GM23248 (cell line): Measurements from ENCODE around the gene PLEKHA1. TPM values are rescaled to one million over a fixed set of nuclear protein-coding genes. Genes with fewer than 3 reads are reported as not detected.

ENCODE experiments used
- DNase-seq: peaks from one replicate; pipeline ENCODE4 v3.0.0-alpha.2; 2015
- H2AFZ ChIP-seq: fragments of 200-600 bp; sonication (generic); 2 replicates; pipeline ENCODE4 v1.6.1; 2016; ENCODE audit warnings: antibody characterized with exemption
- H3F3A ChIP-seq: fragments of 200-600 bp; sonication (generic); 2 replicates; pipeline ENCODE4 v1.6.1; 2016; ENCODE audit warnings: mild to moderate bottlenecking, antibody characterized with exemption, mixed run types; ENCODE audit not compliant: insufficient read depth
- H3K27ac ChIP-seq: fragments of 200-600 bp; sonication (generic); 2 replicates; pipeline ENCODE4 v1.5.1; 2016; ENCODE audit warnings: mild to moderate bottlenecking
- H3K27me3 ChIP-seq: fragments of 200-600 bp; sonication (generic); replicated peaks from 2 replicates; pipeline ENCODE4 v1.6.1; 2016; ENCODE audit warnings: mild to moderate bottlenecking; ENCODE audit not compliant: insufficient read depth
- H3K36me3 ChIP-seq: fragments of 200-600 bp; sonication (generic); 2 replicates; pipeline ENCODE4 v1.6.1; 2016; ENCODE audit warnings: low read depth, mild to moderate bottlenecking
- H3K4me1 ChIP-seq: fragments of 200-600 bp; sonication (generic); 2 replicates; pipeline ENCODE4 v1.6.1; 2016; ENCODE audit warnings: mild to moderate bottlenecking; ENCODE audit not compliant: insufficient read depth
- H3K4me2 ChIP-seq: fragments of 200-600 bp; sonication (generic); one replicate; pipeline ENCODE4 v1.6.1; 2016; ENCODE audit warnings: mild to moderate bottlenecking; ENCODE audit not compliant: unreplicated experiment
- H3K4me3 ChIP-seq: fragments of 200-600 bp; sonication (generic); 2 replicates; pipeline ENCODE4 v1.5.1; 2016; ENCODE audit warnings: mild to moderate bottlenecking
- H3K79me2 ChIP-seq: fragments of 200-600 bp; sonication (generic); 2 replicates; pipeline ENCODE4 v1.6.1; 2016; ENCODE audit warnings: mild to moderate bottlenecking; ENCODE audit not compliant: insufficient read depth
- H3K9ac ChIP-seq: fragments of 200-600 bp; sonication (generic); 2 replicates; pipeline ENCODE4 v1.6.1; 2016; ENCODE audit warnings: mild to moderate bottlenecking
- H3K9me2 ChIP-seq: fragments of 200-600 bp; sonication (generic); 2 replicates; pipeline ENCODE4 v1.6.1; 2016; ENCODE audit warnings: mixed run types, mild to moderate bottlenecking, moderate library complexity; ENCODE audit not compliant: insufficient read depth
- H3K9me3 ChIP-seq: fragments of 200-600 bp; sonication (generic); one replicate; pipeline ENCODE4 v1.6.1; 2017; ENCODE audit warnings: low read depth
- H4K20me1 ChIP-seq: fragments of 200-600 bp; sonication (generic); 2 replicates; pipeline ENCODE4 v1.6.0; 2016; ENCODE audit not compliant: insufficient read depth
- EZH2 ChIP-seq: fragments of 200-600 bp; sonication (generic); IDR thresholded peaks from 2 replicates; pipeline ENCODE4 v1.6.1; 2018; ENCODE audit warnings: antibody characterized with exemption, mild to moderate bottlenecking; ENCODE audit not compliant: insufficient read depth, poor library complexity, severe bottlenecking
- EZH2phosphoT487 ChIP-seq: fragments of 200-600 bp; sonication (generic); IDR thresholded peaks from 2 replicates; pipeline ENCODE4 v1.6.1; 2018; ENCODE audit warnings: antibody characterized with exemption, moderate library complexity, mild to moderate bottlenecking, low read depth; ENCODE audit not compliant: insufficient read depth
- WGBS, 2 experiments: methylation state at CpG; one replicate each; pipeline ENCODE4 v1.1.6; 2015 to 2017; ENCODE audit warnings: low lambda C conversion rate in 2 of 2, low coverage in 1 of 2; ENCODE audit errors: missing lambda C conversion rate in 2 of 2; 5-methylcytosine and 5-hydroxymethylcytosine counted together
- in situ Hi-C: fragments of 300-500 bp; cut with MboI; formaldehyde crosslinking; loops from 2 replicates; pipeline ENCODE4 v1.15.0; 2020
- polyA plus RNA-seq: library from polyadenylated mRNA; unstranded; fragments of >200 nt; fragmentation: Nextera tagmentation; extraction: Ambion mirVana; gene quantifications from 2 replicates; pipeline ENCODE4 v1.2.1, GENCODE V29; 2016
- total RNA-seq: library from RNA; depleted of rRNA; stranded (reverse); fragments of >200 nt; shearing (Covaris generic); gene quantifications from 2 replicates; pipeline ENCODE4 v1.2.3, GENCODE V29; 2014

Gene PLEKHA1
- total and polyA plus RNA-seq, 2 experiments from 2014 or later = 28.7 to 41.0 TPM

GRCh38 chr10:122419876-122420623, 45.5 kb downstream of the PLEKHA1 start:
- in situ Hi-C loops = no loop called here
- H3F3A ChIP-seq = peaks cover 40% of the 10 kb centered on the region
- peaks cover 11% of the 10 kb centered on the region for H3K36me3 ChIP-seq
- peak overlapping the region; percentile 64 for H3K4me2 ChIP-seq
- H3K9me3 ChIP-seq = no peaks in the 10 kb centered on the region
- H2AFZ ChIP-seq = no peak overlapping the region
- peak overlapping the region; percentile 17; the same call in 1 of the 2 replicates for H3K4me3 ChIP-seq
- no peaks in the 10 kb centered on the region for H3K27me3 ChIP-seq
- H3K79me2 ChIP-seq = no peaks in the 10 kb centered on the region
- peaks cover 53% of the 10 kb centered on the region for H3K4me1 ChIP-seq
- no peaks in the 10 kb centered on the region for H4K20me1 ChIP-seq
- no peak overlapping the region; the same call in 1 of the 2 replicates for H3K9ac ChIP-seq
- H3K9me2 ChIP-seq = no peaks in the 10 kb centered on the region
- H3K27ac ChIP-seq = peak overlapping the region; percentile 72
- WGBS, 2 experiments = 12 to 20% methylated on average over 3 of the region's 3 CpGs
- DNase-seq = peak; percentile 83
- TF ChIP-seq EZH2phosphoT487 (no peak), EZH2 (no peak)

- DNase-seq = peak; percentile 42
- 43 to 57% methylated on average over 3 of the region's 3 CpGs for WGBS, 2 experiments
- peak overlapping the region; percentile 64 for H3K4me2 ChIP-seq
- H3F3A ChIP-seq = peaks cover 40% of the 10 kb centered on the region
- peak overlapping the region; percentile 17; the same call in 1 of the 2 replicates for H3K4me3 ChIP-seq
- H3K27ac ChIP-seq = peak overlapping the region; percentile 72
- TF ChIP-seq EZH2 (no peak), EZH2phosphoT487 (no peak)
- H3K79me2 ChIP-seq = no peaks in the 10 kb centered on the region
- H3K27me3 ChIP-seq = no peaks in the 10 kb centered on the region
- no peaks in the 10 kb centered on the region for H3K9me3 ChIP-seq
- peaks cover 53% of the 10 kb centered on the region for H3K4me1 ChIP-seq
- no peaks in the 10 kb centered on the region for H3K9me2 ChIP-seq
- in situ Hi-C loops = no loop called here
- no peak overlapping the region; the same call in 1 of the 2 replicates for H3K9ac ChIP-seq
- no peaks in the 10 kb centered on the region for H4K20me1 ChIP-seq
- peaks cover 13% of the 10 kb centered on the region for H3K36me3 ChIP-seq
- H2AFZ ChIP-seq = no peak overlapping the region
Measured at GRCh38 chr10:122420624-122421007, 46.1 kb downstream of the PLEKHA1 start.

- in situ Hi-C loops = no loop called here
- H2AFZ ChIP-seq = no peak overlapping the region
- H3K9me2 ChIP-seq = no peaks in the 10 kb centered on the region
- peak overlapping the region; percentile 72 for H3K27ac ChIP-seq
- H3K36me3 ChIP-seq = peaks cover 9% of the 10 kb centered on the region
- H3K4me3 ChIP-seq = peak overlapping the region; percentile 17; the same call in 1 of the 2 replicates
- TF ChIP-seq EZH2phosphoT487 = no peak
- TF ChIP-seq EZH2 = no peak
- 24 to 29% methylated on average over 3 of the region's 3 CpGs for WGBS, 2 experiments
- DNase-seq = peak; percentile 28
- peaks cover 40% of the 10 kb centered on the region for H3F3A ChIP-seq
- H3K4me1 ChIP-seq = peaks cover 53% of the 10 kb centered on the region
- H3K9ac ChIP-seq = no peak overlapping the region; the same call in 1 of the 2 replicates
- H3K79me2 ChIP-seq = no peaks in the 10 kb centered on the region
- H3K9me3 ChIP-seq = no peaks in the 10 kb centered on the region
- H3K27me3 ChIP-seq = no peaks in the 10 kb centered on the region
- no peaks in the 10 kb centered on the region for H4K20me1 ChIP-seq
- peak overlapping the region; percentile 64 for H3K4me2 ChIP-seq
Measured at GRCh38 chr10:122421054-122421625, 46.6 kb downstream of the PLEKHA1 start.

GRCh38 chr10:122421742-122422141, 47.2 kb downstream of the PLEKHA1 start:
- Histone ChIP-seq H3K9me2 (no peaks in the 10 kb centered on the region), H3K27ac (peak overlapping the region; percentile 72), H3K4me3 (no peak overlapping the region), H3K9me3 (no peaks in the 10 kb centered on the region), H3K4me2 (peak overlapping the region; percentile 64), H3K4me1 (peaks cover 52% of the 10 kb centered on the region), H2AFZ (no peak overlapping the region), H3F3A (peaks cover 40% of the 10 kb centered on the region), H3K79me2 (no peaks in the 10 kb centered on the region), H3K9ac (no peak overlapping the region), H3K36me3 (peaks cover 9% of the 10 kb centered on the region; the same call in 1 of the 2 replicates), H4K20me1 (no peaks in the 10 kb centered on the region), H3K27me3 (no peaks in the 10 kb centered on the region)
- DNase-seq = peak; percentile 14
- TF ChIP-seq EZH2 = no peak
- TF ChIP-seq EZH2phosphoT487 = no peak
- in situ Hi-C loops = no loop called here
